DND-41 (cell line): ENCODE data around the gene CDYL2.

Experiments used
- CTCF ChIP-seq: IDR thresholded peaks from 2 replicates; pipeline ENCODE4 v1.5.1; 2012; ENCODE audit warnings: borderline replicate concordance, low read length, moderate library complexity, mild to moderate bottlenecking; ENCODE audit not compliant: poor library complexity, severe bottlenecking; ENCODE audit errors: extremely low read depth
- EZH2 ChIP-seq: IDR thresholded peaks from 3 replicates; pipeline ENCODE4 v1.6.1; 2012; ENCODE audit warnings: borderline replicate concordance, low read depth, mild to moderate bottlenecking, moderate library complexity, low read length, inconsistent platforms; ENCODE audit not compliant: severe bottlenecking

- TF ChIP-seq CTCF: no peak
- TF ChIP-seq EZH2: no peak
Measured at GRCh38 chr16:80559369-80559768, 245.0 kb downstream of the CDYL2 start.
